Fibroblast of the aortic adventitia (primary cell): ENCODE measurements around the gene CAMSAP1. TPM values are rescaled to one million over a fixed set of nuclear protein-coding genes. Genes with fewer than 3 reads are reported as not detected.

Experiments
- DNase-seq: peaks from one replicate; pipeline ENCODE4 v3.0.0-alpha.2; 2010; ENCODE audit warnings: low read depth
- H3K4me3 ChIP-seq: 2 replicates; pipeline ENCODE4 v1.5.1; 2011; ENCODE audit warnings: low read depth, mild to moderate bottlenecking, control low read depth, low read length, moderate library complexity
- CTCF ChIP-seq: IDR thresholded peaks from 2 replicates; pipeline ENCODE4 v1.5.1; 2011; ENCODE audit warnings: mild to moderate bottlenecking, low read length, control low read depth, inconsistent platforms; ENCODE audit not compliant: insufficient read depth
- total RNA-seq: library from RNA; depleted of rRNA; stranded (reverse); fragments of >200 nt; gene quantifications from 2 replicates; pipeline ENCODE4 v1.2.3, GENCODE V29; 2012; ENCODE audit warnings: low replicate concordance

The CAMSAP1 gene
- total RNA-seq, 1 donor: 15.7 TPM

GRCh38 chr9:135790356-135790755, 117.0 kb downstream of the CAMSAP1 start:
- TF ChIP-seq CTCF: no peak
- H3K4me3 ChIP-seq: no peak overlapping the region
- no peak for DNase-seq

- no peak for TF ChIP-seq CTCF
- H3K4me3 ChIP-seq: no peak overlapping the region
- no peak for DNase-seq
Measured at GRCh38 chr9:135789838-135790291, 117.5 kb downstream of the CAMSAP1 start.

- no peak for TF ChIP-seq CTCF
- no peak for DNase-seq
- H3K4me3 ChIP-seq: no peak overlapping the region
Measured at GRCh38 chr9:135788576-135789300, 118.6 kb downstream of the CAMSAP1 start.

GRCh38 chr9:135787776-135788575, 119.4 kb downstream of the CAMSAP1 start:
- no peak for DNase-seq
- no peak for TF ChIP-seq CTCF
- H3K4me3 ChIP-seq: no peak overlapping the region

GRCh38 chr9:135787317-135787716, 120.0 kb downstream of the CAMSAP1 start:
- DNase-seq: no peak
- TF ChIP-seq CTCF: no peak
- no peak overlapping the region for H3K4me3 ChIP-seq

GRCh38 chr9:135786146-135786690, 121.1 kb downstream of the CAMSAP1 start:
- DNase-seq: no peak
- H3K4me3 ChIP-seq: no peak overlapping the region
- TF ChIP-seq CTCF: no peak
